Measurements from ENCODE around the gene CR2.
"Not testable (repeated sequence)": the region's sequence is repeated elsewhere in the genome, so short reads cannot be mapped to it uniquely, and the experiment has no call there.

Gene CR2

GRCh38 chr1:207504438-207504837, 50.3 kb downstream of the CR2 start:
- no peaks in the 10 kb centered on the region for H3K9me3 ChIP-seq (ENCODE audit: insufficient read depth, low read length)

GRCh38 chr1:207510444-207510843, 56.3 kb downstream of the CR2 start:
- H3K9ac ChIP-seq (ENCODE audit: insufficient read length, low read depth), result no peak overlapping the region
- H3K36me3 ChIP-seq (ENCODE audit: insufficient read depth, insufficient read length, low read length), result no peaks in the 10 kb centered on the region
- TF ChIP-seq YY1 (IDR thresholded peaks at IDR 0.05; ENCODE audit: insufficient read depth, insufficient read length) (no peak), SUZ12 (IDR thresholded peaks at IDR 0.05; ENCODE audit: extremely low read depth, insufficient read depth, insufficient read length) (no peak), ZNF274 (IDR thresholded peaks at IDR 0.05; ENCODE audit: low read depth, low read length) (no peak)
- DNase-seq (ENCODE audit: low read depth, low spot score), result no peak
- no peaks in the 10 kb centered on the region for H3K4me1 ChIP-seq (ENCODE audit: insufficient read depth, insufficient read length)
- no peaks in the 10 kb centered on the region for H3K9me3 ChIP-seq (ENCODE audit: insufficient read depth, low read length)
- no peaks in the 10 kb centered on the region for H3K27me3 ChIP-seq (ENCODE audit: insufficient read depth, insufficient read length)
- H3K4me3 ChIP-seq (ENCODE audit: insufficient read length, low read depth), result no peak overlapping the region

More at GRCh38 chr1:207504438-207504837, 50.3 kb downstream of the CR2 start:
- Histone ChIP-seq H3K4me3 (ENCODE audit: insufficient read length, low read depth) (no peak overlapping the region), H3K36me3 (ENCODE audit: insufficient read depth, insufficient read length, low read length) (no peaks in the 10 kb centered on the region), H3K27me3 (ENCODE audit: insufficient read depth, insufficient read length) (no peaks in the 10 kb centered on the region), H3K4me1 (ENCODE audit: insufficient read depth, insufficient read length) (no peaks in the 10 kb centered on the region), H3K9ac (ENCODE audit: insufficient read length, low read depth) (no peak overlapping the region)
- DNase-seq (ENCODE audit: low read depth, low spot score), result no peak
- TF ChIP-seq ZNF274 (IDR thresholded peaks at IDR 0.05; ENCODE audit: low read depth, low read length) (no peak), YY1 (IDR thresholded peaks at IDR 0.05; ENCODE audit: insufficient read depth, insufficient read length) (no peak), SUZ12 (IDR thresholded peaks at IDR 0.05; ENCODE audit: extremely low read depth, insufficient read depth, insufficient read length) (no peak)

GRCh38 chr1:207514890-207515289, 60.8 kb downstream of the CR2 start:
- no peak overlapping the region for H3K9ac ChIP-seq (ENCODE audit: insufficient read length, low read depth)
- no peaks in the 10 kb centered on the region for H3K4me1 ChIP-seq (ENCODE audit: insufficient read depth, insufficient read length)
- H3K36me3 ChIP-seq (ENCODE audit: insufficient read depth, insufficient read length, low read length), result no peaks in the 10 kb centered on the region
- H3K27me3 ChIP-seq (ENCODE audit: insufficient read depth, insufficient read length), result no peaks in the 10 kb centered on the region
- no peak for TF ChIP-seq ZNF274 (IDR thresholded peaks at IDR 0.05; ENCODE audit: low read depth, low read length)
- no peak for DNase-seq (ENCODE audit: low read depth, low spot score)
- no peak overlapping the region for H3K4me3 ChIP-seq (ENCODE audit: insufficient read length, low read depth)
- no peaks in the 10 kb centered on the region for H3K9me3 ChIP-seq (ENCODE audit: insufficient read depth, low read length)

GRCh38 chr1:207516729-207517128, 62.6 kb downstream of the CR2 start:
- H3K36me3 ChIP-seq (ENCODE audit: insufficient read depth, insufficient read length, low read length), result no peaks in the 10 kb centered on the region
- H3K27me3 ChIP-seq (ENCODE audit: insufficient read depth, insufficient read length), result no peaks in the 10 kb centered on the region
- DNase-seq (ENCODE audit: low read depth, low spot score), result no peak
- H3K9me3 ChIP-seq (ENCODE audit: insufficient read depth, low read length), result no peaks in the 10 kb centered on the region
- TF ChIP-seq ZNF274 (IDR thresholded peaks at IDR 0.05; ENCODE audit: low read depth, low read length), result no peak
- TF ChIP-seq SUZ12 (IDR thresholded peaks at IDR 0.05; ENCODE audit: extremely low read depth, insufficient read depth, insufficient read length), result no peak
- no peak for TF ChIP-seq YY1 (IDR thresholded peaks at IDR 0.05; ENCODE audit: insufficient read depth, insufficient read length)
- no peak overlapping the region for H3K9ac ChIP-seq (ENCODE audit: insufficient read length, low read depth)
- no peak overlapping the region for H3K4me3 ChIP-seq (ENCODE audit: insufficient read length, low read depth)
- no peaks in the 10 kb centered on the region for H3K4me1 ChIP-seq (ENCODE audit: insufficient read depth, insufficient read length)

- Histone ChIP-seq H3K27me3 (ENCODE audit: insufficient read depth, insufficient read length) (no peaks in the 10 kb centered on the region), H3K4me3 (ENCODE audit: insufficient read length, low read depth) (no peak overlapping the region), H3K9me3 (ENCODE audit: insufficient read depth, low read length) (no peaks in the 10 kb centered on the region), H3K36me3 (ENCODE audit: insufficient read depth, insufficient read length, low read length) (no peaks in the 10 kb centered on the region), H3K4me1 (ENCODE audit: insufficient read depth, insufficient read length) (no peaks in the 10 kb centered on the region), H3K9ac (ENCODE audit: insufficient read length, low read depth) (no peak overlapping the region)
- TF ChIP-seq YY1 (IDR thresholded peaks at IDR 0.05; ENCODE audit: insufficient read depth, insufficient read length) (no peak), ZNF274 (IDR thresholded peaks at IDR 0.05; ENCODE audit: low read depth, low read length) (no peak), SUZ12 (IDR thresholded peaks at IDR 0.05; ENCODE audit: extremely low read depth, insufficient read depth, insufficient read length) (no peak)
- no peak for DNase-seq (ENCODE audit: low read depth, low spot score)
These were observed 64.6 kb downstream of the CR2 start for GRCh38 chr1:207518608-207519236.

- no peak for TF ChIP-seq ZNF274 (IDR thresholded peaks at IDR 0.05; ENCODE audit: low read depth, low read length)
- H3K4me3 ChIP-seq (ENCODE audit: insufficient read length, low read depth), result no peak overlapping the region
- H3K36me3 ChIP-seq (ENCODE audit: insufficient read depth, insufficient read length, low read length), result no peaks in the 10 kb centered on the region
- no peak overlapping the region for H3K9ac ChIP-seq (ENCODE audit: insufficient read length, low read depth)
- DNase-seq (ENCODE audit: low read depth, low spot score), result no peak
- no peaks in the 10 kb centered on the region for H3K9me3 ChIP-seq (ENCODE audit: insufficient read depth, low read length)
- no peaks in the 10 kb centered on the region for H3K27me3 ChIP-seq (ENCODE audit: insufficient read depth, insufficient read length)
- no peaks in the 10 kb centered on the region for H3K4me1 ChIP-seq (ENCODE audit: insufficient read depth, insufficient read length)
These were observed 65.6 kb downstream of the CR2 start for GRCh38 chr1:207519505-207520399.

- DNase-seq (ENCODE audit: low read depth, low spot score); H3K9ac ChIP-seq (ENCODE audit: insufficient read length, low read depth); H3K27me3 ChIP-seq (ENCODE audit: insufficient read depth, insufficient read length); H3K4me1 ChIP-seq (ENCODE audit: insufficient read depth, insufficient read length); H3K36me3 ChIP-seq (ENCODE audit: insufficient read depth, insufficient read length, low read length); H3K9me3 ChIP-seq (ENCODE audit: insufficient read depth, low read length); H3K4me3 ChIP-seq (ENCODE audit: insufficient read length, low read depth): not testable (repeated sequence)
These were observed 66.5 kb downstream of the CR2 start for GRCh38 chr1:207520400-207521345.

GRCh38 chr1:207525239-207525638, 71.1 kb downstream of the CR2 start:
- DNase-seq (ENCODE audit: low read depth, low spot score); H3K36me3 ChIP-seq (ENCODE audit: insufficient read depth, insufficient read length, low read length); H3K4me3 ChIP-seq (ENCODE audit: insufficient read length, low read depth): not testable (repeated sequence)

GRCh38 chr1:207528401-207528800, 74.3 kb downstream of the CR2 start:
- not testable (repeated sequence) for H3K36me3 ChIP-seq (ENCODE audit: insufficient read depth, insufficient read length, low read length); H3K4me1 ChIP-seq (ENCODE audit: insufficient read depth, insufficient read length); H3K27me3 ChIP-seq (ENCODE audit: insufficient read depth, insufficient read length); DNase-seq (ENCODE audit: low read depth, low spot score); H3K4me3 ChIP-seq (ENCODE audit: insufficient read length, low read depth); H3K9ac ChIP-seq (ENCODE audit: insufficient read length, low read depth); H3K9me3 ChIP-seq (ENCODE audit: insufficient read depth, low read length)

More at GRCh38 chr1:207525239-207525638, 71.1 kb downstream of the CR2 start:
- not testable (repeated sequence) for H3K4me1 ChIP-seq (ENCODE audit: insufficient read depth, insufficient read length); H3K9ac ChIP-seq (ENCODE audit: insufficient read length, low read depth); H3K27me3 ChIP-seq (ENCODE audit: insufficient read depth, insufficient read length); H3K9me3 ChIP-seq (ENCODE audit: insufficient read depth, low read length)

- H3K4me1 ChIP-seq (ENCODE audit: insufficient read depth, insufficient read length); H3K36me3 ChIP-seq (ENCODE audit: insufficient read depth, insufficient read length, low read length); H3K27me3 ChIP-seq (ENCODE audit: insufficient read depth, insufficient read length); H3K9ac ChIP-seq (ENCODE audit: insufficient read length, low read depth); DNase-seq (ENCODE audit: low read depth, low spot score); H3K9me3 ChIP-seq (ENCODE audit: insufficient read depth, low read length); H3K4me3 ChIP-seq (ENCODE audit: insufficient read length, low read depth): not testable (repeated sequence)
These were observed 82.1 kb downstream of the CR2 start for GRCh38 chr1:207536263-207536662.
